ENCODE measurements around the gene PRR7.
A peak's percentile ranks its signal among the peaks of the same experiment; 100 is the strongest.

PRR7 gene

DNA sequence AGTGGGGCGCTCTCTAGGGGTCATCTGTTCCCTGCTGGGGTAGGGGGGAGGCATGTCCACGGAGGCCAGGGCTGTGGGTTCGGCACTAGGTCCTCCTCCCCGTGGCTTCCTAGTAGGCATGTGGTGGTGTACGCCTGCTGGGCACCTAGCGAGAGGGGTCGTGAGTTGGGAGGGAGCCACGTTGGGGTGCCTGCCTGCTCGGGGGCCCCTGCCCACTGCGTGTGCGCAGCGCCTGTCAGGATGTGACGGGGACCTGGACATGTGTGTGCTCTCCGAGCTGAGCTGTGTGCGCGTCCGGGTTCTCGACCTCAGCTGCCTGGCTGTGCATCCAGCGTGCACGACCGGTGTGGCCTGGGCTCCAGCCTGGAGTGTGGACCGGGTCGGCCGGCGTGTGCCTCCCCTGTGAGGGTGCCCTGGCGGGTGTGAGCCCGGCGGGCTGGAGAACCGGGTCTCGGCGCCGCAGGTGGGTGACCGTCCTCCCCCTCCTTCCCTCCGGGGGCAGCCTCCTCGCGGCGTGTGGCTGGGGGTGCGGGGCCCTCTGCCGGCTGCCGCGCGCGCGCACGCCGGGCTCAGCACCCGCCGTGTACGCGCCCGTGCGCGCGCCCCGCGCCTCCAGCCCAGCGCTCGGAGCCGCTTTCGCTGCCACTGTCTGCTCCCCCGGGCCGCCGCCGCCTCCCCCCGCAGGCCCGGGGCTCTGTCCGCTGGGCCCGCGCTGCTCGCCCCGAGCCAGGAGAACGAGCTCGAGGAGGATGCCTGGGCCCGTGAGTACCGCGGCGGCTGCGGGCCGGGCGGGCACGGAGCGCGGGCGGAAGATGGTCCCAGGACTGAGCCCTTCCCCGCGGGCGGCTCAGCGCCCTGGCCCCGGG lies at the start of gene PRR7 (continued):
- TF ChIP-seq ZNF10 (tag by site-specific recombination; IDR thresholded peaks at IDR 0.05) (no peak), ZFHX2 (tag by site-specific recombination; conservative IDR thresholded peaks at IDR 0.05) (peak; percentile 23; the same call in 1 of the 2 replicates), ZNF174 (tag by site-specific recombination; IDR thresholded peaks at IDR 0.05) (no peak), ZNF19 (tag by site-specific recombination; IDR thresholded peaks at IDR 0.05; ENCODE audit: low read depth) (no peak), ZNF416 (tag by site-specific recombination; IDR thresholded peaks at IDR 0.05) (no peak), ZNF510 (tag by site-specific recombination; IDR thresholded peaks at IDR 0.05; ENCODE audit: insufficient replicate concordance) (no peak), ZBTB17 (tag by site-specific recombination; IDR thresholded peaks at IDR 0.05) (peak; percentile 51), ZNF24 (tag by site-specific recombination; IDR thresholded peaks at IDR 0.05) (no peak), ZSCAN5A (tag by site-specific recombination; IDR thresholded peaks at IDR 0.05) (no peak), ZNF560 (tag by site-specific recombination; IDR thresholded peaks at IDR 0.05; ENCODE audit: borderline replicate concordance) (no peak)
- TF ChIP-seq, protein P1, sequence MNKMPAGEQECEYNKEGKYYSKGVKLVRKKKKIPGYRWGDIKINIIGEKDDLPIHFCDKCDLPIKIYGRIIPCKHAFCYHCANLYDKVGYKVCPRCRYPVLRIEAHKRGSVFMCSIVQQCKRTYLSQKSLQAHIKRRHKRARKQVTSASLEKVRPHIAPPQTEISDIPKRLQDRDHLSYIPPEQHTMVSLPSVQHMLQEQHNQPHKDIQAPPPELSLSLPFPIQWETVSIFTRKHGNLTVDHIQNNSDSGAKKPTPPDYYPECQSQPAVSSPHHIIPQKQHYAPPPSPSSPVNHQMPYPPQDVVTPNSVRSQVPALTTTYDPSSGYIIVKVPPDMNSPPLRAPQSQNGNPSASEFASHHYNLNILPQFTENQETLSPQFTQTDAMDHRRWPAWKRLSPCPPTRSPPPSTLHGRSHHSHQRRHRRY (tag by site-specific recombination; IDR thresholded peaks at IDR 0.05) = peak; percentile 76; the same call in 1 of the 2 replicates
- TF ChIP-seq, protein P2, sequence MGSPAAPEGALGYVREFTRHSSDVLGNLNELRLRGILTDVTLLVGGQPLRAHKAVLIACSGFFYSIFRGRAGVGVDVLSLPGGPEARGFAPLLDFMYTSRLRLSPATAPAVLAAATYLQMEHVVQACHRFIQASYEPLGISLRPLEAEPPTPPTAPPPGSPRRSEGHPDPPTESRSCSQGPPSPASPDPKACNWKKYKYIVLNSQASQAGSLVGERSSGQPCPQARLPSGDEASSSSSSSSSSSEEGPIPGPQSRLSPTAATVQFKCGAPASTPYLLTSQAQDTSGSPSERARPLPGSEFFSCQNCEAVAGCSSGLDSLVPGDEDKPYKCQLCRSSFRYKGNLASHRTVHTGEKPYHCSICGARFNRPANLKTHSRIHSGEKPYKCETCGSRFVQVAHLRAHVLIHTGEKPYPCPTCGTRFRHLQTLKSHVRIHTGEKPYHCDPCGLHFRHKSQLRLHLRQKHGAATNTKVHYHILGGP (tag by site-specific recombination; IDR thresholded peaks at IDR 0.05) = no peak

DNA sequence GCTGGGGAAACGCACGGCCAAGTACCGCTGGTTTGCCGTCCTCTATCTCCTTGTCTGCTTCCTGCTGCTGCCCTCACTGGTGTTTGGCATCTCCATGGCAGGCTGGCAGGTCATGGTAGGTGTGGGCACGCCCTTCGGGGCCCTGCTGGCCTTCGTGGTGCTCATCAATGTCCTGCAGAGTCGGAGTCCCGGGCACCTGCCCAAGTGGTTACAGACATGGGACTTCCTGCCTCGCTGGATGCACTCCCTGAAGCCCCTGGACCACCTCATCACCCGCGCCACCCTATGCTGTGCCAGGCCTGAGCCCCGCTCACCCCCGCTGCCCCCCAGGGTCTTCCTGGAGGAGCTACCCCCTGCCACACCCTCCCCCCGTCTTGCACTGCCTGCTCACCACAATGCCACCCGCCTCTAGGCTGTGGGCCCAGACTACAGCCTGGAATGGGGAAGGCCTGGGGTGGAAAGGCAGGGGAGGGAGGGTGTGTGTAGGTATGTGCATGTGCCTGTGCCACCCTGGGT lies 48.7 kb upstream of the PRR7 start:
- TF ChIP-seq ZNF830 (tag by site-specific recombination; IDR thresholded peaks at IDR 0.05; ENCODE audit: low read depth) = no peak
- TF ChIP-seq GLIS2 (tag by site-specific recombination; IDR thresholded peaks at IDR 0.05) = 0 out of 2 replicates have a peak, but pooled peaks have one; percentile 17
- Histone ChIP-seq H3K36me3 (ENCODE audit: control insufficient read depth in 2 of 2, insufficient read depth in 1 of 2, low read length in 2 of 2) (no peaks in the 10 kb centered on the region), H3K27ac (ENCODE audit: extremely low read depth, low read depth, low read length) (no peak overlapping the region), H3K4me1 (ENCODE audit: control insufficient read depth, insufficient read depth, low read length) (no peaks in the 10 kb centered on the region), H3K4me3 (ENCODE audit: low read depth, low read length) (no peak overlapping the region), H3K9me3 (ENCODE audit: control insufficient read depth, insufficient read depth, low read depth, low read length) (no peaks in the 10 kb centered on the region)
- ChIA-PET CTCF (interaction anchor here (0.6 kb wide), 1 partner anchor 12 kb away, joined by 3 read pairs; no protein-coding TSS in a partner anchor), POLR2A (no interaction called here)

DNA sequence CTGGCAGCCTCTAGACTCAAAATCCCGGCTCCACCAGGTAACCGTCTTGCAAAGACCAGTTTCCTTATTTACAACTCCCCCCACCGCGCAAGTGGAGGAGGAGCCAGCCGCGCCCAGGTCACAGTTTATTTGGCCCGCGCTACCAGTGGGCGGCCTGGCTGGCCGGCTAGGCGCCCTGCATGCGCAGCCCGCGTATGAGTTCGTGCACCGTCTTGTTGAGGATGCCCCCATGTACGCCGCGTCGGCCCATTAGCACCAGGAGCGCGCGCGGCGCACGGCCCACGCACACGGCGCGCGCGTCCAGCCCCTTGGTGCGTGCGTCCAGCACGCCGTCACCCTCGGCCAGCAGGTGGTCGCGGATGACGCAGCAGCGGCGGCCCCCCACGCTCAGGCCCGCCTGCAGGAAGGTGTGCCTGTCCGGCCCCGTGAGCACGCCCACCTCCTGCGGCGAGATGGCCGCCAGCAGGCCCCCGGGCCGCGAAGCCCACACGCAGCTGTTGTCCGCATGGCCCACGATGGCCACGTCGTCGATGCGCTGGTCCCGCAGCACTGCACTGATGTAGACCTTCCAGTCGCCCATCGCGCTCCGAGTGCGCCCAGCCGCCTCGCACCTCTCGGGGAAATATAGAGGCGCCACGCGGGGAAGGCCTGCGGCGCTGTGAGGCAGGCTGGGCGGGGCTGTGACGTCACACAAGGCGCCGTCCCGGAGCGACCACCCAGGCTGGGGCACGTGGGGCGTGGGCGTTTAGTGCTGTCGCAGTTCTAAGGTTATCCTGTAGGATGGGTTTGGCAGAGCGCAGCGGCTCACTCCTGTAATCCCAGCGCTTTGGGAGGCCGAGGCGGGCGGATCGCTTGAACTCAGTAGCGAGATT lies 46.4 kb upstream of the PRR7 start, which contains the start of gene PFN3:
Gene PFN3, minus strand, starts transcription at position 665 of the 872 bp plus-strand sequence. Its CDS starts 85 bp downstream, at position 580.
- no peaks in the 10 kb centered on the region for H3K9me3 ChIP-seq (ENCODE audit: control insufficient read depth, insufficient read depth, low read depth, low read length)
- ChIA-PET POLR2A (no interaction called here), CTCF (interaction anchor here (0.8 to 6.0 kb wide), 4 partner anchors 11 to 313 kb away, joined by 3 to 97 read pairs (median 38); partner anchors contain the start of gene FGFR4)
- H3K4me1 ChIP-seq (ENCODE audit: control insufficient read depth, insufficient read depth, low read length) = no peaks in the 10 kb centered on the region
- H3K36me3 ChIP-seq (ENCODE audit: control insufficient read depth in 2 of 2, insufficient read depth in 1 of 2, low read length in 2 of 2) = no peaks in the 10 kb centered on the region
- H3K4me3 ChIP-seq (ENCODE audit: low read depth, low read length) = no peak within 1 kb of the TSS
- no peak within 1 kb of the TSS for H3K27ac ChIP-seq (ENCODE audit: extremely low read depth, low read depth, low read length)
- no peak for TF ChIP-seq ZNF791 (tag by site-specific recombination; IDR thresholded peaks at IDR 0.05)
- TF ChIP-seq, protein P3, sequence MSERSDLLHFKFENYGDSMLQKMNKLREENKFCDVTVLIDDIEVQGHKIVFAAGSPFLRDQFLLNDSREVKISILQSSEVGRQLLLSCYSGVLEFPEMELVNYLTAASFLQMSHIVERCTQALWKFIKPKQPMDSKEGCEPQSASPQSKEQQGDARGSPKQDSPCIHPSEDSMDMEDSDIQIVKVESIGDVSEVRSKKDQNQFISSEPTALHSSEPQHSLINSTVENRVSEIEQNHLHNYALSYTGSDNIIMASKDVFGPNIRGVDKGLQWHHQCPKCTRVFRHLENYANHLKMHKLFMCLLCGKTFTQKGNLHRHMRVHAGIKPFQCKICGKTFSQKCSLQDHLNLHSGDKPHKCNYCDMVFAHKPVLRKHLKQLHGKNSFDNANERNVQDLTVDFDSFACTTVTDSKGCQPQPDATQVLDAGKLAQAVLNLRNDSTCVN (tag by site-specific recombination; optimal IDR thresholded peaks at IDR 0.05) = no peak
- no peak for TF ChIP-seq BCL11B (tag by site-specific recombination; IDR thresholded peaks at IDR 0.05; ENCODE audit: low read depth)
- no peak for TF ChIP-seq ZNF292 (tag by site-specific recombination; IDR thresholded peaks at IDR 0.05; ENCODE audit: borderline replicate concordance, low read depth)
- TF ChIP-seq OVOL3 (tag by site-specific recombination; IDR thresholded peaks at IDR 0.05) = no peak
- TF ChIP-seq, protein P4, sequence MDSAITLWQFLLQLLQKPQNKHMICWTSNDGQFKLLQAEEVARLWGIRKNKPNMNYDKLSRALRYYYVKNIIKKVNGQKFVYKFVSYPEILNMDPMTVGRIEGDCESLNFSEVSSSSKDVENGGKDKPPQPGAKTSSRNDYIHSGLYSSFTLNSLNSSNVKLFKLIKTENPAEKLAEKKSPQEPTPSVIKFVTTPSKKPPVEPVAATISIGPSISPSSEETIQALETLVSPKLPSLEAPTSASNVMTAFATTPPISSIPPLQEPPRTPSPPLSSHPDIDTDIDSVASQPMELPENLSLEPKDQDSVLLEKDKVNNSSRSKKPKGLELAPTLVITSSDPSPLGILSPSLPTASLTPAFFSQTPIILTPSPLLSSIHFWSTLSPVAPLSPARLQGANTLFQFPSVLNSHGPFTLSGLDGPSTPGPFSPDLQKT (IDR thresholded peaks at IDR 0.05; ENCODE audit: borderline replicate concordance, low read depth, low read length) = no peak
- TF ChIP-seq ZBTB1 (tag by site-specific recombination; IDR thresholded peaks at IDR 0.05) = no peak
- no peak for TF ChIP-seq ZNF555 (tag by site-specific recombination; conservative IDR thresholded peaks at IDR 0.05)
- no peak for TF ChIP-seq ZNF350 (tag by site-specific recombination; IDR thresholded peaks at IDR 0.05)
- TF ChIP-seq ZEB2 (tag by site-specific recombination; IDR thresholded peaks at IDR 0.05) = no peak
